Epithelial cell of esophagus (primary cell): ENCODE measurements around the gene HPX.
A peak's percentile ranks its signal among the peaks of the same experiment; 100 is the strongest.

Source experiments
- DNase-seq: peaks from one replicate; pipeline ENCODE4 v3.0.0; 2010; ENCODE audit warnings: low read depth
- H3K4me3 ChIP-seq: 2 replicates; pipeline ENCODE4 v1.5.1; 2011; ENCODE audit warnings: mild to moderate bottlenecking, low read length, control low read depth
- TF ChIP-seq, protein P1 (sequence below): IDR thresholded peaks from 2 replicates; pipeline ENCODE4 v1.5.1; 2011; ENCODE audit warnings: low read depth, mild to moderate bottlenecking, low read length, control low read depth, inconsistent platforms; ENCODE audit not compliant: insufficient read depth; ENCODE audit errors: missing control alignments

Gene HPX

DNA sequence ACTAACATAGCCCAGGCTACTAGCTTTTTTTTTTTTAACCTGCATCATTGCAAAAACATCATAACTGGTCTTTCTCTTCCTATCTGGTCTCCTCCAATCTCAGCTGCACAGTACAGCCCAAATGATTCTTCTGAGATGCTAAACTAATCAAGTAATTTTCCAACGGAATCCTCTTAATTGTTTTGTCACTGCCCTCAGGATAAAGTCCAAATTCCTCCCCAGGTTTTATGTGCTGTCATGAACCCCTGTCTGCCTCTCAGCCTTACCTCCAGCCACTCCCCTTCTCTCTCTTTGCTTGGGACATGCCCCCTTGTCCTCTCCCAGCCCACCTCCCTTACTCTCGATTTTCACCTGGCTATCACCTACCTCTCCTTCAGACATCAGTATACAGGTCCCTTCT lies 34.4 kb downstream of the HPX start:
- TF ChIP-seq, protein P1, sequence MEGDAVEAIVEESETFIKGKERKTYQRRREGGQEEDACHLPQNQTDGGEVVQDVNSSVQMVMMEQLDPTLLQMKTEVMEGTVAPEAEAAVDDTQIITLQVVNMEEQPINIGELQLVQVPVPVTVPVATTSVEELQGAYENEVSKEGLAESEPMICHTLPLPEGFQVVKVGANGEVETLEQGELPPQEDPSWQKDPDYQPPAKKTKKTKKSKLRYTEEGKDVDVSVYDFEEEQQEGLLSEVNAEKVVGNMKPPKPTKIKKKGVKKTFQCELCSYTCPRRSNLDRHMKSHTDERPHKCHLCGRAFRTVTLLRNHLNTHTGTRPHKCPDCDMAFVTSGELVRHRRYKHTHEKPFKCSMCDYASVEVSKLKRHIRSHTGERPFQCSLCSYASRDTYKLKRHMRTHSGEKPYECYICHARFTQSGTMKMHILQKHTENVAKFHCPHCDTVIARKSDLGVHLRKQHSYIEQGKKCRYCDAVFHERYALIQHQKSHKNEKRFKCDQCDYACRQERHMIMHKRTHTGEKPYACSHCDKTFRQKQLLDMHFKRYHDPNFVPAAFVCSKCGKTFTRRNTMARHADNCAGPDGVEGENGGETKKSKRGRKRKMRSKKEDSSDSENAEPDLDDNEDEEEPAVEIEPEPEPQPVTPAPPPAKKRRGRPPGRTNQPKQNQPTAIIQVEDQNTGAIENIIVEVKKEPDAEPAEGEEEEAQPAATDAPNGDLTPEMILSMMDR = no peak
- DNase-seq = no peak
- H3K4me3 ChIP-seq = no peak overlapping the region

DNA sequence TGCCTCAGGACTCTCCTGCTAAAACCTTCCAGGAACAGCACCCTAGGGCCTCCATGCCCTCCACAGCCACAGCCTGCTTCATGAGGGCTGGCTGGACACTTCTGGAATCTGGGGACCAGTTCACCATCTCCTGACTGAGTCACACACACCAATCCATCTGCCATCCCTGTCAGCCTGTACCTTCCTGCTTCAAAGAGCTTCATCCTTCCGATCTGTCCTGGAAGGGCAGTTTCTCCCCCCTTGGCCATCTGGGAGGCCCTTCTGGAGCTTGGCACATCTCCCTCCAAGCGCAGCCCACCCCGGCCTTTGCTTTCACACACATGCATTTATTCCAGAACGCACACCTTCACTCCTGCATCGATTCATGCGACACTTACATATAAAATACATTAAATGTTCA lies 34.9 kb downstream of the HPX start:
- H3K4me3 ChIP-seq = no peak overlapping the region
- TF ChIP-seq, protein P1 = no peak
- DNase-seq = no peak

DNA sequence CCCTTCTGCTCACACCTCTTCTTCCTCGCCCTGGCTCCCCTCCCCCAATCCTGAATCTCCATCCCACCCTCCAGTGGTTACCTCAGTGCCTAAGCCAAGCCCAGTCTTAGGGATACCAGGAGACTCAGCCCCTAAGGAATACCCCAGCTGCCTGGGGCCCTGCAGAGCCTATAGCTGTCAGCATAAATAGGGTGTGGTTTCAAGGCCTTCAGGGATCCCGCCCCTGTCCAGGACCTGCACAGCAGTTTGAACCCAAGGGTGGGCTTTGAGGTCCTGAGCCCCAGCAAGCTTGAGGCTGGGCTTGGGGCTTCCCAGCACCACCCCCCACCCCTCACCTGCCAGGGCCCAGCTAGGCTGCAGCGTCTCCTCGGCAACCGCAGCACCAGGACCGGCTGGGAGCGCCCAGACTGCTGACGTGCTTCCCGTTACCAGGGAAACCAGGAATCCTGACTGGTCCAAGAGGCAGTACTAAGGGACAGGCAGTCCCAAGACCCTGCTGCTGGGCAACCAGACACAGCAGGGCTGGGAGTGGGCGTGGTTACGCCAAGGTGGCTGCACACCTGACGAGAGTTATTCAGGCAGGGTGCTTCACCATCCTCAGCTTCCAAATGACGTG lies 35.6 kb downstream of the HPX start:
- TF ChIP-seq, protein P1 = no peak
- H3K4me3 ChIP-seq = no peak overlapping the region
- no peak for DNase-seq

DNA sequence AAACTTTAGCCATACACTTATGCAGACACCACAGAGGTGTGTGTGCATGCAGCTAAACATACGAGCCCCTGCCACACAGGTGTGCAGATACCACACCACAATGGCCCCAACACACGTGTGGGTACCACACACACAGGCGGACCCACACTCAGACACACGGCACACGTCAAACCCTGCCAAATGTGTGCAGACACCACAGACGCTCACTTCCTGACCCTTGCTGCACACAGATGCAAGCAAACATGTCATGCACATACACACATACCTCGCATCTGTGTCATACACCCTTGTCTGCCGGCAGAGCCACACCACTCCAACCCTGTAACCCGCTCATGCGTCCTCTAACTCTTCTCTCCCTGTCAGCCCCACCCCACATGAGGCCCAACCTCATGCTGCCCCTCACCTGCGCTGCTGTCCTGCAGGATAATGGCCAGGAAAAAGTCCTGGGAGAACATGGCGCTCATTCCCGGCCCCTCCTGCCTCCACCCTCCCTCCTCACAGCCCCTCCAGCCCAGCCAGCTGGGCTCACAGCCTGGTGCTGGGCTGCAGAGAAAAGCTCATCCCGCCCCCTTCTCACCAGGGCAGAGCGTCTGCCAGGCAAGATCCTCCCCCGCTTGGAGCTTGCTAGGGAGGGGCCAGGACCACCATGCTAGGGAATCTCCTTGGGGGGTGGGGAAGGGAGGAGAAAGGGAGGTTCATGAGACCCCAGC lies 36.3 kb downstream of the HPX start:
- peak; percentile 38 for DNase-seq
- no peak overlapping the region for H3K4me3 ChIP-seq
- TF ChIP-seq, protein P1 = no peak

DNA sequence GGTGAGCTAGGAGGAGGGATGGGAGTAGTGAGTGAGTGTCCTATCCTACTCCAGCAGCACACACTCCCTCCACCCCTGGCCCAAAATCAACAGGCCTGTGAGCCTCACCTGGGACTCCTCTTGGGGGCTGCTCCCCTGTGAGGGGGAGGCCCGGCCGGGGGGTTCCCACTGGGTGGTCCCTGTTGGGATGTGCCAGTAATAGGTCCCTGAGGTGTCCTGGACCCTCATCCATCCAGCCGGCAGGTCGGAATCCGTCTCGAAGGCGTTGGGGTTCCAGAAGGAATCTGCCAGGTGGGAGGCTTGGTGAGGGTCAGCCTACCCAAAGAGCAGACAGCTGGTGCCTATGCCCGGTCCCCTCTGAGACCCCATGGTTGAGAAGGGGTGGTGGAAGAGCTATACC lies 37.2 kb downstream of the HPX start:
- TF ChIP-seq, protein P1 = no peak
- DNase-seq = no peak
- no peak overlapping the region for H3K4me3 ChIP-seq

DNA sequence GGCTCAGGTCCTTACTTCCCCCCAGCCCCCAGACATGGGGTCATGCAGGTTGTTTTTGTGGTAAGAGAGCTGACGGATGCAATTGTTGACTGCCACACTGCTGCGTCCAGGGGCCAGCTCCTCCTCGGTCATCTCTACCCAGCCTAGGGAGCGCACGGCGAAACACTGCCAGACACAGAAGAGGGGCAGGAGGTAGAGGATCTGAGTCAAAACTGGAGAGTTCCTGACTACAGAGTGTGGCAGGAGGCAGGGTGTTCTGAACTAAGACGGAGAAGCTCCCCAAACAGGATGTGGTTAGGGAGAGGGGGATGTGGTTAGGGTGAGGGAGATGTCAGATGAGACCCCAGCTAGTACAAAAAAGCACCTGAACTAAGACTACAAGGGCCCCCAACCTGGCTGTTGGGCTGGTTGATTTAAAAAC lies 38.2 kb downstream of the HPX start:
- H3K4me3 ChIP-seq = no peak overlapping the region
- no peak for DNase-seq
- TF ChIP-seq, protein P1 = no peak

DNA sequence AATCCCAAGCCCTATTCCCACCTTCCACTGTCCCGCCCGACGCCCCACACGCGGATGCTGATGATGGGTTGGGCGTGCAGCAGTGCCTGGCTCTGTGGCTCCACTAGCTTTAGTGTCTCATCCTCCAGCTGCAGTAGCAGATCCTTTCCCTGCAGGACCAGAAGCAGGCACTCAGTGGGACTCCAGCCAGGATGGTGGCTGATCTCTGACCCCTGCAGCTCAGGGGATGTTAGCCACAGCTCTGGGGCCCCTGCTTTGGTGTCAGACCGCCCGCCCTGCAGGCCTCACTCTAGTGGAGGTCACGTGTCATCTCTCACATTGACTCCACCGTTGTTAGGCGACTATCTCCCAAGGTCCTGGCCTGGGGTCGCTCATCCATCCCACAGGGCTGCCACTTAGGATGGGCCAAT lies 38.7 kb downstream of the HPX start:
- DNase-seq = no peak
- TF ChIP-seq, protein P1 = no peak
- no peak overlapping the region for H3K4me3 ChIP-seq
